Skeletal muscle tissue (tissue), 4 donors: ENCODE results near the gene MIPEP. TPM values are rescaled to one million over a fixed set of nuclear protein-coding genes. Genes with fewer than 3 reads are reported as not detected.

Source experiments
- H3K27ac ChIP-seq: one replicate; pipeline ENCODE4 v1.7.0; 2013; ENCODE audit warnings: mild to moderate bottlenecking, low read depth, low read length, inconsistent platforms
- H3K27me3 ChIP-seq, 3 donors: one replicate each; pipeline ENCODE4 v1.7.0; 2013; ENCODE audit warnings: low read length in 3 of 3; ENCODE audit not compliant: control insufficient read depth in 3 of 3, insufficient read depth in 3 of 3
- H3K36me3 ChIP-seq, 3 donors: one replicate each; pipeline ENCODE4 v1.7.0; 2013; ENCODE audit warnings: low read length in 3 of 3; ENCODE audit not compliant: control insufficient read depth in 3 of 3, insufficient read depth in 3 of 3
- H3K4me1 ChIP-seq, 3 donors: one replicate each; pipeline ENCODE4 v1.7.0; 2013; ENCODE audit warnings: low read length in 3 of 3, mild to moderate bottlenecking in 3 of 3; ENCODE audit not compliant: control insufficient read depth in 3 of 3, insufficient read depth in 3 of 3
- H3K4me3 ChIP-seq, 3 donors: one replicate each; pipeline ENCODE4 v1.7.0; 2013; ENCODE audit warnings: low read length in 3 of 3
- H3K9ac ChIP-seq, 3 donors: one replicate each; pipeline ENCODE4 v1.7.0; 2013; ENCODE audit warnings: low read length in 3 of 3, mild to moderate bottlenecking in 3 of 3, moderate library complexity in 2 of 3, low read depth in 1 of 3
- H3K9me3 ChIP-seq, 3 donors: one replicate each; pipeline ENCODE4 v1.7.0; 2013; ENCODE audit warnings: low read length in 3 of 3; ENCODE audit not compliant: control insufficient read depth in 3 of 3
- total RNA-seq: library from RNA; depleted of rRNA; stranded (reverse); fragments of >200 nt; gene quantifications from one replicate; pipeline ENCODE4 v1.2.3, GENCODE V29; 2014
- donor health status: Osteomylitis.

MIPEP gene
- total RNA-seq, 1 donor from 2014 or later = 13.6 TPM

DNA sequence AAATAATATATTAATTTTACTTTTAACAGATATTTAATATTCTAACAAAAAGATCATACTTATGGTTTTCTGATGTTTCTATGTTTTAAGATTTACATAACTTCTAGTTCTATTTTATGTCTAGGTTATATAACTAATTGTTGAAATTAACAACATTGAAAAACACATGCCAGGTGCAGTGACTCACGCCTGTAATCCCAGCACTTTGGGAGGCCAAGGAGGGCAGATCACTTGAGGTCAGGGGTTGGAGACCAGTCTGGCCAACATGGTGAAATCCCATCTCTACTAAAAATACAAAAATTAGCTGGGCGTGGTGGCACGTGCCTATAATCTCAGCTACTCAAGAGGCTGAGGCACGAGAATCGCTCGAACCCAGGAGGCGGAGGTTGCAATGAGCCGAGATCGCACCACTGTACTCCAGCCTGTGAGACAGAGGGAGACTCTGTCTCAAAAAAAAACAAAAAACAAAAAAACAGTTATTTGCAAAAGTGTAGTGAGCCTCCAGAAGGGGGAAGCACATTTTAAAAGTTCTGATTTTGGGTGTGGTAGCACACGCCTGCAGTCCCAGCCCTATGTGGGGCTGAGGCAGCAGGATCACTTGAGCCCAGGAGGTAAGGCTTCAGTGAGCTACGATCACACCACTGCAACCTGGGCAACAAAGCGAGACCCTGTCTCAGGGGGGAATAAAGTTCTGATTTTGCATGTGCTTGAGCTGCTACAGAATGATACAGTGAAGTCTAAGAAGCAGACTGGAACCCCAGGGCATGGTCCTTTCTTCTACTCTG is 18.7 kb downstream of the MIPEP start:
- H3K4me1 ChIP-seq = peaks cover 3 to 8% (median 5%) of the 10 kb centered on the region in 3 donors

GRCh38 chr13:23868521-23868920 is 20.7 kb downstream of the MIPEP start:
- Histone ChIP-seq H3K36me3 (peaks cover 0 to 8% (median 4%) of the 10 kb centered on the region in 3 donors), H3K9me3 (no peaks in the 10 kb centered on the region), H3K27ac (no peak overlapping the region), H3K9ac (no peak overlapping the region), H3K4me3 (no peak overlapping the region), H3K4me1 (peaks cover 3 to 8% (median 5%) of the 10 kb centered on the region in 3 donors), H3K27me3 (no peaks in the 10 kb centered on the region)

More for the DNA sequence above, 18.7 kb downstream of the MIPEP start:
- H3K27ac ChIP-seq = no peak overlapping the region
- H3K4me3 ChIP-seq = no peak overlapping the region
- no peaks in the 10 kb centered on the region for H3K27me3 ChIP-seq
- no peaks in the 10 kb centered on the region for H3K9me3 ChIP-seq
- H3K36me3 ChIP-seq = peaks cover 0 to 8% (median 4%) of the 10 kb centered on the region in 3 donors
- H3K9ac ChIP-seq = no peak overlapping the region

- Histone ChIP-seq H3K9me3 (no peaks in the 10 kb centered on the region), H3K27ac (no peak overlapping the region), H3K27me3 (no peaks in the 10 kb centered on the region), H3K4me1 (peaks cover 3 to 8% (median 5%) of the 10 kb centered on the region in 3 donors), H3K9ac (no peak overlapping the region), H3K4me3 (no peak overlapping the region), H3K36me3 (peaks cover 0 to 8% (median 4%) of the 10 kb centered on the region in 3 donors)
Observed at GRCh38 chr13:23867027-23867491, 22.1 kb downstream of the MIPEP start.

DNA sequence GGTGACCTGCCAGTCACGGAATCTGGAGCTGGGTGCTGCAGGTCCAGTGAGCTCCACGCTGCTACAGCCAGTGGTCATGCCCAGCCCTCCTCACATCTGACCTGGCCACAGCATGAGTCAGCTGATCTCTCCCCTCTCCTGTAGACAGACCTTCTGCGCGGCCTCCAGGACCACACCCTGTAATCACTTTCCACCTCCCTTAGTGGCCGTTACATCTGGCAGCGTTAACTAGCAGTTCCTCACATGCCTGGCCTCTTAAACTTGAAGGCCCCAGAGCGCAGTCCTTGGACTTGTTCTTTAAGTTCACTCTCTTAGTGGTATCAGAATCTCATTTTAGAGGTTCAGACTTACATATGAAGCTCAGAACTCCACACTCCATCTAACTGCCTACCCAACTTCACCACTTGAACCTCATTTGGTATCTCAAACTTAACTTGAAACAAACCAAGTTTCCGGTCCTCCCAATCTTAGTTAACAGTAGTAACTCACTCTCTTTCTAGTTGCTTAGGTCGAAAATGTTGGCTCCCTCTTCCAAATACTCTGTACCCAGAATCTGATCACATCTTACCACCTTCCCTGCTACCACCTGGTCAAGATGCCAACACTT is 22.7 kb downstream of the MIPEP start:
- no peaks in the 10 kb centered on the region for H3K9me3 ChIP-seq
- peaks cover 3 to 8% (median 5%) of the 10 kb centered on the region in 3 donors for H3K4me1 ChIP-seq
- no peak overlapping the region for H3K4me3 ChIP-seq
- H3K9ac ChIP-seq = no peak overlapping the region
- no peaks in the 10 kb centered on the region for H3K27me3 ChIP-seq
- no peak overlapping the region for H3K27ac ChIP-seq
- peaks cover 4 to 8% (median 4%) of the 10 kb centered on the region in 3 donors for H3K36me3 ChIP-seq

GRCh38 chr13:23865906-23866305 is 23.3 kb downstream of the MIPEP start:
- no peak overlapping the region for H3K9ac ChIP-seq
- H3K4me1 ChIP-seq = peaks cover 2 to 6% (median 3%) of the 10 kb centered on the region in 3 donors
- H3K36me3 ChIP-seq = peaks cover 4 to 8% (median 8%) of the 10 kb centered on the region in 3 donors
- H3K9me3 ChIP-seq = no peaks in the 10 kb centered on the region
- no peak overlapping the region for H3K27ac ChIP-seq
- H3K27me3 ChIP-seq = no peaks in the 10 kb centered on the region
- no peak overlapping the region for H3K4me3 ChIP-seq

DNA sequence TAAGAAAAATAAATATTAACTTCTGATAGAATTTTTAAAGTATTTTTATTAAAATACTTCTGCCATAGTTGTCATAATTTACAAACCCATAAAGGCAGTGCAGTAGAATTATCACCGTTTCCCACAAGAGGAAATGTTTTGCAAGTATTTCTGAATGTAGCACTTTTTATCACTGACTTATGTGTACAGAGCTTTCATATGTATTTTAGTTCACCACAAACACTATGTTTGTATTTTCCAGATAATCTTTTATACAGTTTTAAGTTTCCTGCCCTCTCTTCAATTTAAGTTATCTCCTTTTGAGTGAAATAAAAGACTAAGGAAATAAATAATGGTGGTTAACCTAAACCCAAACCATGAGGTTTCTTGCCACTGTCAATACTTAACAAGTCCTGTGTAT is 24.2 kb downstream of the MIPEP start:
- H3K4me3 ChIP-seq = no peak overlapping the region
- no peak overlapping the region for H3K9ac ChIP-seq
- no peak overlapping the region for H3K27ac ChIP-seq
- peaks cover 4 to 9% (median 8%) of the 10 kb centered on the region in 3 donors for H3K36me3 ChIP-seq
- H3K27me3 ChIP-seq = no peaks in the 10 kb centered on the region
- H3K4me1 ChIP-seq = peaks cover 0 to 3% (median 0%) of the 10 kb centered on the region in 3 donors
- H3K9me3 ChIP-seq = no peaks in the 10 kb centered on the region

- no peaks in the 10 kb centered on the region for H3K9me3 ChIP-seq
Observed at GRCh38 chr13:23861310-23861709, 27.9 kb downstream of the MIPEP start.

GRCh38 chr13:23859904-23860303 is 29.3 kb downstream of the MIPEP start:
- H3K4me1 ChIP-seq = peaks cover 0 to 5% (median 4%) of the 10 kb centered on the region in 3 donors
- H3K4me3 ChIP-seq = no peak overlapping the region
- H3K27me3 ChIP-seq = no peaks in the 10 kb centered on the region
- H3K36me3 ChIP-seq = peaks cover 0 to 14% (median 0%) of the 10 kb centered on the region in 3 donors
- no peak overlapping the region for H3K27ac ChIP-seq
- no peak overlapping the region for H3K9ac ChIP-seq
- no peaks in the 10 kb centered on the region for H3K9me3 ChIP-seq

More at GRCh38 chr13:23861310-23861709, 27.9 kb downstream of the MIPEP start:
- Histone ChIP-seq H3K36me3 (peaks cover 0 to 14% (median under 1%) of the 10 kb centered on the region in 3 donors), H3K4me1 (no peaks in the 10 kb centered on the region), H3K27me3 (no peaks in the 10 kb centered on the region), H3K27ac (no peak overlapping the region), H3K4me3 (no peak overlapping the region), H3K9ac (no peak overlapping the region)

DNA sequence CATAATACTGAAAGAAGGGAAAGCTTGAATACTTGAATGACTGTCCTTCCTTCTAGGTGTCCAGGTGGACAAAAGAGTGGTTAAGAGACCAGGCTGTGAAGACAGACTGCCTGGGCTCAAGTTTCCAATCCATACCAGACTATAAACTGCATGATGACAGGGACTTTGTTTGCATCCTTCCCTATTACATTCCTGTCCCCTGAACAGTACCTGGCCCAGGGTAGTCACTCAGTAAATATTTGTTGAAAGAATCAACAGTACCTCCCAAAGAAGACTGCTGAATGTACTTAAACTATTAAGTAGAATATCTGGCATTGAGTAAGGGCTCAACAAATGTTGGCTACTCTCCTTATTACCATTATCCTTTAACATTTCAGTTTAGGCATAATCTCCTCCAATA is 29.7 kb downstream of the MIPEP start:
- no peaks in the 10 kb centered on the region for H3K27me3 ChIP-seq
- H3K9me3 ChIP-seq = no peaks in the 10 kb centered on the region
- H3K4me3 ChIP-seq = no peak overlapping the region
- H3K9ac ChIP-seq = no peak overlapping the region
- H3K36me3 ChIP-seq = peaks cover 0 to 14% (median 0%) of the 10 kb centered on the region in 3 donors
- no peak overlapping the region for H3K27ac ChIP-seq
- peaks cover 0 to 5% (median 4%) of the 10 kb centered on the region in 3 donors for H3K4me1 ChIP-seq

- Histone ChIP-seq H3K9me3 (no peaks in the 10 kb centered on the region), H3K36me3 (peaks cover 0 to 14% (median 0%) of the 10 kb centered on the region in 3 donors), H3K4me1 (peaks cover 0 to 5% (median 4%) of the 10 kb centered on the region in 3 donors), H3K4me3 (no peak overlapping the region), H3K9ac (no peak overlapping the region), H3K27ac (no peak overlapping the region), H3K27me3 (no peaks in the 10 kb centered on the region)
Observed at GRCh38 chr13:23858546-23858945, 30.7 kb downstream of the MIPEP start.
